PC-3 (cell line): ENCODE results near the gene SLC2A3. TPM values are rescaled to one million over a fixed set of nuclear protein-coding genes. Genes with fewer than 3 reads are reported as not detected.
"Not testable (repeated sequence)": the region's sequence is repeated elsewhere in the genome, so short reads cannot be mapped to it uniquely, and the experiment has no call there.

Experiments
- ATAC-seq: fragments of 200-7000 bp; cut with Tn5 transposase; 2 replicates; pipeline ENCODE4 v1.9.1; 2020; ENCODE audit warnings: mild to moderate bottlenecking, moderate library complexity
- BruUV-seq: library from RNA; stranded (reverse); fragments of 400-500 nt; replicated peaks from 2 replicates; lab custom pipeline; 2021; lab: Mats Ljungman, UMichigan
- CTCF ChIA-PET: fragments of 300-600 bp; sonication (Branson Sonifier 250); formaldehyde crosslinking; loops from one replicate; lab custom pipeline; 2022; ENCODE audit warnings: antibody characterized with exemption; lab: Charles Lee
- POLR2A ChIA-PET: fragments of 300-600 bp; sonication (Branson Sonifier 250); formaldehyde crosslinking; loops from one replicate; lab custom pipeline; 2022; ENCODE audit warnings: antibody characterized with exemption; ENCODE audit not compliant: unreplicated experiment; lab: Charles Lee
- DNase-seq: peaks from one replicate; pipeline ENCODE4 v3.0.0-alpha.2; 2015
- H2AFZ ChIP-seq: fragments of 300-600 bp; sonication (generic); 2 replicates; pipeline ENCODE4 v1.6.0; 2016; ENCODE audit warnings: antibody characterized with exemption, low read length
- H3F3A ChIP-seq: fragments of 300-600 bp; sonication (generic); one replicate; pipeline ENCODE4 v1.6.0; 2017; ENCODE audit warnings: antibody characterized with exemption, low read length, control low read depth, mild to moderate bottlenecking; ENCODE audit not compliant: unreplicated experiment
- H3K27ac ChIP-seq: fragments of 300-600 bp; sonication (generic); 2 replicates; pipeline ENCODE4 v1.5.1; 2016; ENCODE audit warnings: mild to moderate bottlenecking, low read length
- H3K27me3 ChIP-seq: fragments of 300-600 bp; sonication (generic); 2 replicates; pipeline ENCODE4 v1.6.1; 2016; ENCODE audit warnings: low read length, mixed read lengths
- H3K36me3 ChIP-seq: fragments of 300-600 bp; sonication (generic); 2 replicates; pipeline ENCODE4 v1.6.1; 2016; ENCODE audit warnings: low read depth, mixed run types, low read length, mixed read lengths
- H3K4me1 ChIP-seq: fragments of 300-600 bp; sonication (generic); 2 replicates; pipeline ENCODE4 v1.5.1; 2016; ENCODE audit warnings: low read length; ENCODE audit not compliant: insufficient read depth
- H3K4me2 ChIP-seq: fragments of 300-600 bp; sonication (generic); 2 replicates; pipeline ENCODE4 v1.6.0; 2016; ENCODE audit warnings: low read length
- H3K4me3 ChIP-seq: fragments of 300-600 bp; sonication (generic); 2 replicates; pipeline ENCODE4 v1.5.1; 2016; ENCODE audit warnings: mild to moderate bottlenecking, low read length, mixed read lengths
- H3K79me2 ChIP-seq: fragments of 300-600 bp; sonication (generic); 2 replicates; pipeline ENCODE4 v1.6.1; 2017; ENCODE audit warnings: low read length, mixed read lengths
- H3K9ac ChIP-seq: fragments of 300-600 bp; sonication (generic); 2 replicates; pipeline ENCODE4 v1.6.0; 2016; ENCODE audit warnings: mild to moderate bottlenecking, low read length
- H3K9me2 ChIP-seq: fragments of 300-600 bp; sonication (generic); replicated peaks from 2 replicates; pipeline ENCODE4 v1.6.1; 2016; ENCODE audit warnings: mixed run types, low read length, mixed read lengths
- H3K9me3 ChIP-seq: fragments of 300-600 bp; sonication (generic); 2 replicates; pipeline ENCODE4 v1.6.1; 2016; ENCODE audit warnings: low read length, mixed read lengths
- H4K20me1 ChIP-seq: fragments of 300-600 bp; sonication (generic); 2 replicates; pipeline ENCODE4 v1.6.1; 2016; ENCODE audit warnings: low read length, mixed read lengths
- CTCF ChIP-seq: fragments of 300-600 bp; sonication (generic); conservative IDR thresholded peaks from 2 replicates; pipeline ENCODE4 v1.5.1; 2017; ENCODE audit warnings: antibody characterized with exemption, low read depth, mild to moderate bottlenecking, low read length
- EZH2 ChIP-seq: fragments of 300-600 bp; sonication (generic); IDR thresholded peaks from one replicate; pipeline ENCODE4 v1.6.1; 2017; ENCODE audit warnings: antibody characterized with exemption, mild to moderate bottlenecking, low read length; ENCODE audit not compliant: unreplicated experiment
- EZH2phosphoT487 ChIP-seq: fragments of 300-600 bp; sonication (generic); IDR thresholded peaks from 2 replicates; pipeline ENCODE4 v1.6.1; 2018; ENCODE audit warnings: mild to moderate bottlenecking, antibody characterized with exemption, low read length, borderline replicate concordance
- intact Hi-C: fragments of 100-400 bp; cut with micrococcal nuclease; formaldehyde crosslinking; loops from 2 replicates; pipeline ENCODE4 v1.9.0; 2023
- total RNA-seq: library from RNA; depleted of rRNA; stranded (reverse); fragments of >200 nt; gene quantifications from 2 replicates; pipeline ENCODE4 v1.2.3, GENCODE V29; 2014

Gene SLC2A3
- total RNA-seq, 1 experiment from 2014 or later: not detected

GRCh38 chr12:7972734-7973456 is 36.9 kb upstream of the SLC2A3 start:
- Histone ChIP-seq H2AFZ (no peak overlapping the region), H3K79me2 (no peaks in the 10 kb centered on the region), H3K27ac (no peak overlapping the region), H3K9me2 (no peaks in the 10 kb centered on the region), H3K9ac (no peak overlapping the region), H3K4me3 (no peak overlapping the region), H3F3A (no peaks in the 10 kb centered on the region), H3K4me1 (0 out of 2 replicates have a peak, but pooled peaks cover 3% of the 10 kb centered on the region), H3K27me3 (no peaks in the 10 kb centered on the region), H3K4me2 (no peak overlapping the region), H3K36me3 (no peaks in the 10 kb centered on the region), H3K9me3 (no peaks in the 10 kb centered on the region), H4K20me1 (no peaks in the 10 kb centered on the region)
- no peak for DNase-seq
- ATAC-seq: no peak
- POLR2A ChIA-PET: no interaction called here
- no TSS peak for BruUV-seq
- CTCF ChIA-PET: no interaction called here
- intact Hi-C loops: no loop called here
- TF ChIP-seq EZH2 (no peak), CTCF (no peak), EZH2phosphoT487 (no peak)

- H3K9me3 ChIP-seq, H2AFZ ChIP-seq, H3K27me3 ChIP-seq, H3K36me3 ChIP-seq, ATAC-seq, CTCF ChIA-PET, H3K4me3 ChIP-seq, BruUV-seq, H4K20me1 ChIP-seq, DNase-seq, H3K4me2 ChIP-seq, intact Hi-C loops, H3K9me2 ChIP-seq, H3K4me1 ChIP-seq, POLR2A ChIA-PET, H3K27ac ChIP-seq, H3K79me2 ChIP-seq, H3K9ac ChIP-seq, H3F3A ChIP-seq: not testable (repeated sequence)
Observed at GRCh38 chr12:7972269-7972668, 36.3 kb upstream of the SLC2A3 start.

- H3K4me3 ChIP-seq, H3K9me2 ChIP-seq, CTCF ChIA-PET, H3K4me1 ChIP-seq, DNase-seq, H3K9ac ChIP-seq, H3K9me3 ChIP-seq, intact Hi-C loops, POLR2A ChIA-PET, H3F3A ChIP-seq, H3K4me2 ChIP-seq, H2AFZ ChIP-seq, H3K27me3 ChIP-seq, H3K27ac ChIP-seq, H3K79me2 ChIP-seq, H3K36me3 ChIP-seq, H4K20me1 ChIP-seq, BruUV-seq, ATAC-seq: not testable (repeated sequence)
Observed at GRCh38 chr12:7971765-7972164, 35.8 kb upstream of the SLC2A3 start.
